ENCODE data around the gene SEMA6C.

Gene SEMA6C

GRCh38 chr1:151135433-151136385 lies 10.7 kb downstream of the SEMA6C start:
- Histone ChIP-seq H3K4me3 (ENCODE audit: low read depth in 1 of 2, low read length in 2 of 2) (no peak overlapping the region), H3K9ac (ENCODE audit: low read length) (no peak overlapping the region), H3K36me3 (ENCODE audit: insufficient read depth, low read length) (peaks cover 7% of the 10 kb centered on the region), H3K4me1 (ENCODE audit: insufficient read depth, low read length) (peaks cover 4% of the 10 kb centered on the region), H3K27ac (ENCODE audit: low read depth, low read length) (no peak overlapping the region), H3K9me3 (ENCODE audit: low read length) (no peaks in the 10 kb centered on the region), H3K27me3 (ENCODE audit: control insufficient read depth in 1 of 2, insufficient read depth in 2 of 2, low read length in 2 of 2) (no peaks in the 10 kb centered on the region)

- no peaks in the 10 kb centered on the region for H3K27me3 ChIP-seq (ENCODE audit: control insufficient read depth in 1 of 2, insufficient read depth in 2 of 2, low read length in 2 of 2)
- no peak overlapping the region for H3K27ac ChIP-seq (ENCODE audit: low read depth, low read length)
- no peak overlapping the region for H3K4me3 ChIP-seq (ENCODE audit: low read depth in 1 of 2, low read length in 2 of 2)
- H3K9me3 ChIP-seq (ENCODE audit: low read length): no peaks in the 10 kb centered on the region
- H3K4me1 ChIP-seq (ENCODE audit: insufficient read depth, low read length): peaks cover 8% of the 10 kb centered on the region
- H3K36me3 ChIP-seq (ENCODE audit: insufficient read depth, low read length): peaks cover 7% of the 10 kb centered on the region
- no peak overlapping the region for H3K9ac ChIP-seq (ENCODE audit: low read length)
Measured at GRCh38 chr1:151134991-151135390, 11.4 kb downstream of the SEMA6C start.

- peaks cover 8% of the 10 kb centered on the region for H3K4me1 ChIP-seq (ENCODE audit: insufficient read depth, low read length)
- no peak overlapping the region for H3K9ac ChIP-seq (ENCODE audit: low read length)
- H3K9me3 ChIP-seq (ENCODE audit: low read length): no peaks in the 10 kb centered on the region
- peaks cover 7% of the 10 kb centered on the region for H3K36me3 ChIP-seq (ENCODE audit: insufficient read depth, low read length)
- H3K27ac ChIP-seq (ENCODE audit: low read depth, low read length): no peak overlapping the region
- H3K4me3 ChIP-seq (ENCODE audit: low read depth in 1 of 2, low read length in 2 of 2): no peak overlapping the region
- no peaks in the 10 kb centered on the region for H3K27me3 ChIP-seq (ENCODE audit: control insufficient read depth in 1 of 2, insufficient read depth in 2 of 2, low read length in 2 of 2)
Measured at GRCh38 chr1:151134396-151134795, 12.0 kb downstream of the SEMA6C start.

GRCh38 chr1:151133018-151133806 lies 13.2 kb downstream of the SEMA6C start:
- H3K36me3 ChIP-seq (ENCODE audit: insufficient read depth, low read length): peaks cover 7% of the 10 kb centered on the region
- H3K4me3 ChIP-seq (ENCODE audit: low read depth in 1 of 2, low read length in 2 of 2): no peak overlapping the region
- H3K9me3 ChIP-seq (ENCODE audit: low read length): no peaks in the 10 kb centered on the region
- peaks cover 8% of the 10 kb centered on the region for H3K4me1 ChIP-seq (ENCODE audit: insufficient read depth, low read length)
- no peak overlapping the region for H3K27ac ChIP-seq (ENCODE audit: low read depth, low read length)
- H3K9ac ChIP-seq (ENCODE audit: low read length): no peak overlapping the region
- no peaks in the 10 kb centered on the region for H3K27me3 ChIP-seq (ENCODE audit: control insufficient read depth in 1 of 2, insufficient read depth in 2 of 2, low read length in 2 of 2)

GRCh38 chr1:151132335-151133017 lies 14.0 kb downstream of the SEMA6C start:
- Histone ChIP-seq H3K27me3 (ENCODE audit: control insufficient read depth in 1 of 2, insufficient read depth in 2 of 2, low read length in 2 of 2) (no peaks in the 10 kb centered on the region), H3K27ac (ENCODE audit: low read depth, low read length) (no peak overlapping the region), H3K9me3 (ENCODE audit: low read length) (no peaks in the 10 kb centered on the region), H3K4me1 (ENCODE audit: insufficient read depth, low read length) (peaks cover 8% of the 10 kb centered on the region), H3K9ac (ENCODE audit: low read length) (peak overlapping the region; percentile 63), H3K4me3 (ENCODE audit: low read depth in 1 of 2, low read length in 2 of 2) (peak overlapping the region; percentile 35 to 70), H3K36me3 (ENCODE audit: insufficient read depth, low read length) (peaks cover 7% of the 10 kb centered on the region)

- Histone ChIP-seq H3K9ac (ENCODE audit: low read length) (peak overlapping the region; percentile 63), H3K9me3 (ENCODE audit: low read length) (no peaks in the 10 kb centered on the region), H3K4me3 (ENCODE audit: low read depth in 1 of 2, low read length in 2 of 2) (peak overlapping the region; percentile 35 to 70), H3K4me1 (ENCODE audit: insufficient read depth, low read length) (peaks cover 8% of the 10 kb centered on the region), H3K27me3 (ENCODE audit: control insufficient read depth in 1 of 2, insufficient read depth in 2 of 2, low read length in 2 of 2) (no peaks in the 10 kb centered on the region), H3K27ac (ENCODE audit: low read depth, low read length) (peak overlapping the region; percentile 28), H3K36me3 (ENCODE audit: insufficient read depth, low read length) (peaks cover 6% of the 10 kb centered on the region)
Measured at GRCh38 chr1:151131701-151132334, 14.6 kb downstream of the SEMA6C start.

GRCh38 chr1:151130987-151131586 lies 15.3 kb downstream of the SEMA6C start:
- peak overlapping the region; percentile 28 for H3K27ac ChIP-seq (ENCODE audit: low read depth, low read length)

GRCh38 chr1:151128800-151129199 lies 17.6 kb downstream of the SEMA6C start:
- H3K9ac ChIP-seq (ENCODE audit: low read length): no peak overlapping the region
- H3K27ac ChIP-seq (ENCODE audit: low read depth, low read length): no peak overlapping the region
- H3K4me3 ChIP-seq (ENCODE audit: low read depth in 1 of 2, low read length in 2 of 2): no peak overlapping the region
- peaks cover 6% of the 10 kb centered on the region for H3K36me3 ChIP-seq (ENCODE audit: insufficient read depth, low read length)
- no peaks in the 10 kb centered on the region for H3K27me3 ChIP-seq (ENCODE audit: control insufficient read depth in 1 of 2, insufficient read depth in 2 of 2, low read length in 2 of 2)
- peaks cover 8% of the 10 kb centered on the region for H3K4me1 ChIP-seq (ENCODE audit: insufficient read depth, low read length)
- H3K9me3 ChIP-seq (ENCODE audit: low read length): no peaks in the 10 kb centered on the region

More at GRCh38 chr1:151130987-151131586, 15.3 kb downstream of the SEMA6C start:
- Histone ChIP-seq H3K4me3 (ENCODE audit: low read depth in 1 of 2, low read length in 2 of 2) (peak overlapping the region; percentile 35 to 70), H3K9me3 (ENCODE audit: low read length) (no peaks in the 10 kb centered on the region), H3K9ac (ENCODE audit: low read length) (peak overlapping the region; percentile 63), H3K27me3 (ENCODE audit: control insufficient read depth in 1 of 2, insufficient read depth in 2 of 2, low read length in 2 of 2) (no peaks in the 10 kb centered on the region), H3K4me1 (ENCODE audit: insufficient read depth, low read length) (peaks cover 8% of the 10 kb centered on the region), H3K36me3 (ENCODE audit: insufficient read depth, low read length) (peaks cover 2% of the 10 kb centered on the region)

GRCh38 chr1:151124763-151125403 lies 21.5 kb downstream of the SEMA6C start:
- no peaks in the 10 kb centered on the region for H3K27me3 ChIP-seq (ENCODE audit: control insufficient read depth in 1 of 2, insufficient read depth in 2 of 2, low read length in 2 of 2)
- H3K9me3 ChIP-seq (ENCODE audit: low read length): no peaks in the 10 kb centered on the region
- H3K4me1 ChIP-seq (ENCODE audit: insufficient read depth, low read length): no peaks in the 10 kb centered on the region
- no peak overlapping the region for H3K9ac ChIP-seq (ENCODE audit: low read length)
- H3K27ac ChIP-seq (ENCODE audit: low read depth, low read length): no peak overlapping the region
- H3K4me3 ChIP-seq (ENCODE audit: low read depth in 1 of 2, low read length in 2 of 2): no peak overlapping the region
- peaks cover 6% of the 10 kb centered on the region for H3K36me3 ChIP-seq (ENCODE audit: insufficient read depth, low read length)

- Histone ChIP-seq H3K27ac (ENCODE audit: low read depth, low read length) (no peak overlapping the region), H3K4me3 (ENCODE audit: low read depth in 1 of 2, low read length in 2 of 2) (no peak overlapping the region), H3K9ac (ENCODE audit: low read length) (no peak overlapping the region), H3K36me3 (ENCODE audit: insufficient read depth, low read length) (peaks cover 11% of the 10 kb centered on the region), H3K9me3 (ENCODE audit: low read length) (no peaks in the 10 kb centered on the region), H3K4me1 (ENCODE audit: insufficient read depth, low read length) (no peaks in the 10 kb centered on the region), H3K27me3 (ENCODE audit: control insufficient read depth in 1 of 2, insufficient read depth in 2 of 2, low read length in 2 of 2) (no peaks in the 10 kb centered on the region)
Measured at GRCh38 chr1:151113877-151114276, 32.6 kb downstream of the SEMA6C start.

Measured in muscle layer of colon (tissue), 2 donors.